ENCODE results near the gene THOC7. TPM values are rescaled to one million over a fixed set of nuclear protein-coding genes. Genes with fewer than 3 reads are reported as not detected.

Gene THOC7
- polyA plus RNA-seq, 1 donor from 2014 or later = 78.3 TPM

DNA sequence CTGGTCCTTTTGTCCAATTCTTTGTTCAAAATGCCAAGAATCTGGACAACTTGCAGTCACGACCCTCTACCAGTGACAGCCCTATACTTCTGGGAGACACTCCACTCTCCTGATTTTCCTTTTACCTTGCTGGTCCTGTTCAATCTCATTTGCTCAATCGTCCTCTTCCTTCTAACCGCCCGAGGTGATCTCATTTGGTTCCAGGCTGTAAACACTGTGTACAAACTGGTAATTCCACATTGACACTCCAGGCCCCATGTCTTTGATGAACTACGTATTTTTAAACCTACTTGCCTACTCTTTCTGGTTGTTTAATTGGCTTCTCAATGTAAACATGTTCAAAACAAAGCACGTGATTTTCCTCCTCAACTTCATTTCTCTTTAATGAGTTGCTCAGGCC lies 68.2 kb downstream of the THOC7 start:
- no peaks in the 10 kb centered on the region for H3K9me3 ChIP-seq (ENCODE audit: low read length)
- H3K27me3 ChIP-seq (ENCODE audit: insufficient read depth, low read depth, low read length) = no peaks in the 10 kb centered on the region
- H3F3A ChIP-seq (ENCODE audit: insufficient read depth, low read length, poor library complexity, severe bottlenecking) = no peaks in the 10 kb centered on the region
- H3K79me2 ChIP-seq (replicated peaks; ENCODE audit: insufficient read depth, low read length) = no peaks in the 10 kb centered on the region
- H3K4me2 ChIP-seq (ENCODE audit: low read length) = no peak overlapping the region
- H3K36me3 ChIP-seq (ENCODE audit: insufficient read depth, low read length) = no peaks in the 10 kb centered on the region
- no peak overlapping the region for H3K27ac ChIP-seq (ENCODE audit: low read length)
- H4K20me1 ChIP-seq (ENCODE audit: insufficient read depth) = no peaks in the 10 kb centered on the region
- H2AFZ ChIP-seq (ENCODE audit: low read depth, low read length) = no peak overlapping the region
- no peak overlapping the region for H3K9ac ChIP-seq (ENCODE audit: low read length)
- no peak overlapping the region for H3K4me3 ChIP-seq (ENCODE audit: low read length)
- no peaks in the 10 kb centered on the region for H3K9me2 ChIP-seq (ENCODE audit: insufficient read depth, low read length)
- TF ChIP-seq EP300 (conservative IDR thresholded peaks at IDR 0.05; ENCODE audit: poor library complexity, severe bottlenecking) = no peak
- no peak for TF ChIP-seq SMC3 (conservative IDR thresholded peaks at IDR 0.05; ENCODE audit: poor library complexity)
- no peak for TF ChIP-seq RAD21 (conservative IDR thresholded peaks at IDR 0.05)
- TF ChIP-seq TAF1 (IDR thresholded peaks at IDR 0.05; ENCODE audit: low read depth) = no peak
- TF ChIP-seq, protein P1, sequence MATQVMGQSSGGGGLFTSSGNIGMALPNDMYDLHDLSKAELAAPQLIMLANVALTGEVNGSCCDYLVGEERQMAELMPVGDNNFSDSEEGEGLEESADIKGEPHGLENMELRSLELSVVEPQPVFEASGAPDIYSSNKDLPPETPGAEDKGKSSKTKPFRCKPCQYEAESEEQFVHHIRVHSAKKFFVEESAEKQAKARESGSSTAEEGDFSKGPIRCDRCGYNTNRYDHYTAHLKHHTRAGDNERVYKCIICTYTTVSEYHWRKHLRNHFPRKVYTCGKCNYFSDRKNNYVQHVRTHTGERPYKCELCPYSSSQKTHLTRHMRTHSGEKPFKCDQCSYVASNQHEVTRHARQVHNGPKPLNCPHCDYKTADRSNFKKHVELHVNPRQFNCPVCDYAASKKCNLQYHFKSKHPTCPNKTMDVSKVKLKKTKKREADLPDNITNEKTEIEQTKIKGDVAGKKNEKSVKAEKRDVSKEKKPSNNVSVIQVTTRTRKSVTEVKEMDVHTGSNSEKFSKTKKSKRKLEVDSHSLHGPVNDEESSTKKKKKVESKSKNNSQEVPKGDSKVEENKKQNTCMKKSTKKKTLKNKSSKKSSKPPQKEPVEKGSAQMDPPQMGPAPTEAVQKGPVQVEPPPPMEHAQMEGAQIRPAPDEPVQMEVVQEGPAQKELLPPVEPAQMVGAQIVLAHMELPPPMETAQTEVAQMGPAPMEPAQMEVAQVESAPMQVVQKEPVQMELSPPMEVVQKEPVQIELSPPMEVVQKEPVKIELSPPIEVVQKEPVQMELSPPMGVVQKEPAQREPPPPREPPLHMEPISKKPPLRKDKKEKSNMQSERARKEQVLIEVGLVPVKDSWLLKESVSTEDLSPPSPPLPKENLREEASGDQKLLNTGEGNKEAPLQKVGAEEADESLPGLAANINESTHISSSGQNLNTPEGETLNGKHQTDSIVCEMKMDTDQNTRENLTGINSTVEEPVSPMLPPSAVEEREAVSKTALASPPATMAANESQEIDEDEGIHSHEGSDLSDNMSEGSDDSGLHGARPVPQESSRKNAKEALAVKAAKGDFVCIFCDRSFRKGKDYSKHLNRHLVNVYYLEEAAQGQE (IDR thresholded peaks at IDR 0.05; ENCODE audit: borderline replicate concordance) = no peak
- TF ChIP-seq, protein P2, sequence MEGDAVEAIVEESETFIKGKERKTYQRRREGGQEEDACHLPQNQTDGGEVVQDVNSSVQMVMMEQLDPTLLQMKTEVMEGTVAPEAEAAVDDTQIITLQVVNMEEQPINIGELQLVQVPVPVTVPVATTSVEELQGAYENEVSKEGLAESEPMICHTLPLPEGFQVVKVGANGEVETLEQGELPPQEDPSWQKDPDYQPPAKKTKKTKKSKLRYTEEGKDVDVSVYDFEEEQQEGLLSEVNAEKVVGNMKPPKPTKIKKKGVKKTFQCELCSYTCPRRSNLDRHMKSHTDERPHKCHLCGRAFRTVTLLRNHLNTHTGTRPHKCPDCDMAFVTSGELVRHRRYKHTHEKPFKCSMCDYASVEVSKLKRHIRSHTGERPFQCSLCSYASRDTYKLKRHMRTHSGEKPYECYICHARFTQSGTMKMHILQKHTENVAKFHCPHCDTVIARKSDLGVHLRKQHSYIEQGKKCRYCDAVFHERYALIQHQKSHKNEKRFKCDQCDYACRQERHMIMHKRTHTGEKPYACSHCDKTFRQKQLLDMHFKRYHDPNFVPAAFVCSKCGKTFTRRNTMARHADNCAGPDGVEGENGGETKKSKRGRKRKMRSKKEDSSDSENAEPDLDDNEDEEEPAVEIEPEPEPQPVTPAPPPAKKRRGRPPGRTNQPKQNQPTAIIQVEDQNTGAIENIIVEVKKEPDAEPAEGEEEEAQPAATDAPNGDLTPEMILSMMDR (IDR thresholded peaks at IDR 0.05; ENCODE audit: poor library complexity, severe bottlenecking) = no peak
- no peak for TF ChIP-seq EZH2 (IDR thresholded peaks at IDR 0.05; ENCODE audit: borderline replicate concordance, insufficient read depth, low read length, poor library complexity, severe bottlenecking)
- TF ChIP-seq MXI1 (conservative IDR thresholded peaks at IDR 0.05; ENCODE audit: poor library complexity, severe bottlenecking) = no peak
- no peak for TF ChIP-seq POLR2AphosphoS5 (IDR thresholded peaks at IDR 0.05)

DNA sequence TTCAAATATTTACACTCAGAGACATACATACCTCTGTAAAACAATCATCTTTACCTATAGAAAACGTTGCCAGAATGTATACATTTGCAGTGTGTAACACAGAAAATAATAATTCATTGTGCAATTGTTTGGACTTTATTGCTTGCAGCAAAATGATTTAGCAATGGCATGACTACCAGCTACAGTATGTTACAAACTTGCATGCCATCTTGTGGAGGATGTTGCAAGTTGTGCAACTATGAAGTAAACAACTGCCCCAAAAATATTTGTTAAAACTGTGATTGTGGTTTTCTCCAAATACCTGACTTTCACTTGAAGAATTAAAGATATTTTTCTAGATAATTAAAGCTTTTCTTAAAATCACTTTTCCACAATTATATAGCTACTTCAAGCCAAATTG lies 71.6 kb downstream of the THOC7 start:
- no peak overlapping the region for H3K9ac ChIP-seq (ENCODE audit: low read length)
- TF ChIP-seq, protein P2 (IDR thresholded peaks at IDR 0.05; ENCODE audit: poor library complexity, severe bottlenecking) = peak; percentile 77
- TF ChIP-seq EP300 (conservative IDR thresholded peaks at IDR 0.05; ENCODE audit: poor library complexity, severe bottlenecking) (no peak), SMC3 (conservative IDR thresholded peaks at IDR 0.05; ENCODE audit: poor library complexity) (peak; percentile 90), RAD21 (conservative IDR thresholded peaks at IDR 0.05) (peak; percentile 86), TAF1 (IDR thresholded peaks at IDR 0.05; ENCODE audit: low read depth) (no peak), POLR2AphosphoS5 (IDR thresholded peaks at IDR 0.05) (no peak)
- TF ChIP-seq, protein P1 (IDR thresholded peaks at IDR 0.05; ENCODE audit: borderline replicate concordance) = no peak

More for the DNA sequence above, 71.6 kb downstream of the THOC7 start:
- Histone ChIP-seq H2AFZ (ENCODE audit: low read depth, low read length) (no peak overlapping the region), H3K4me3 (ENCODE audit: low read length) (no peak overlapping the region), H3K4me2 (ENCODE audit: low read length) (no peak overlapping the region), H3K9me3 (ENCODE audit: low read length) (no peaks in the 10 kb centered on the region), H3K9me2 (ENCODE audit: insufficient read depth, low read length) (no peaks in the 10 kb centered on the region), H3K27ac (ENCODE audit: low read length) (no peak overlapping the region), H3F3A (ENCODE audit: insufficient read depth, low read length, poor library complexity, severe bottlenecking) (no peaks in the 10 kb centered on the region), H3K27me3 (ENCODE audit: insufficient read depth, low read depth, low read length) (no peaks in the 10 kb centered on the region), H3K79me2 (replicated peaks; ENCODE audit: insufficient read depth, low read length) (no peaks in the 10 kb centered on the region), H3K36me3 (ENCODE audit: insufficient read depth, low read length) (no peaks in the 10 kb centered on the region), H4K20me1 (ENCODE audit: insufficient read depth) (no peaks in the 10 kb centered on the region)

Measured in neural cell (in vitro differentiated cells).